Measurements from ENCODE around the gene LRRC74B.

LRRC74B gene

DNA sequence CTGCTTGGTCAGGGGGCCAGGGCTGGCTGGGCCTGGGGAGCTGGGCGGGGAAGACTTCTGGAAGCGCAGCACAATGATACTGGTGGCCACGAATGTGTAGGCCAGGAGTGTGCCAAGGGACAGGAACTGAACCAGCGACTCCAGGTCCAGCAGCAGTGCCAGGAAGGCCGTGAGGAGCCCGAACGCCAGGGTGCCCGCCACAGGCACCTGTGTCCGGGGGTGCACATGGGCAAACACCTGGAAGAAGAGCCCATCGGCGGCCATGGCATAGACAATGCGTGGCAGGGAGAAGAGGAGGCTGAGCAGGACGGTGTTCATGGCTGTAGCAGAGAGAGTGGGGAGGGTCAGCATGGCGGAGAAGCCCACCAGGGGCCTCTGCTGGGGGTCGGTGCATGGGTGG is 15.7 kb upstream of the LRRC74B start:
- Histone ChIP-seq H3F3A (ENCODE audit: insufficient read depth) (no peaks in the 10 kb centered on the region), H2AFZ (ENCODE audit: low read depth, low read length, severe bottlenecking) (no peak overlapping the region), H3K9me2 (replicated peaks; ENCODE audit: insufficient read depth, low read length) (no peaks in the 10 kb centered on the region), H3K4me2 (ENCODE audit: low read depth, low read length, poor library complexity, severe bottlenecking) (no peak overlapping the region), H3K27ac (ENCODE audit: low read depth, low read length) (no peak overlapping the region), H4K20me1 (ENCODE audit: low read depth, low read length) (no peaks in the 10 kb centered on the region), H3K79me2 (ENCODE audit: insufficient read depth, low read length) (no peaks in the 10 kb centered on the region), H3K27me3 (ENCODE audit: low read length) (no peaks in the 10 kb centered on the region), H3K9ac (ENCODE audit: low read length) (no peak overlapping the region), H3K4me3 (ENCODE audit: insufficient read depth, low read length, poor library complexity, severe bottlenecking) (no peak overlapping the region), H3K36me3 (ENCODE audit: low read length) (no peaks in the 10 kb centered on the region), H3K9me3 (ENCODE audit: insufficient read depth, low read length) (no peaks in the 10 kb centered on the region)
- TF ChIP-seq EZH2phosphoT487 (conservative IDR thresholded peaks at IDR 0.05; ENCODE audit: low read length), result no peak
- TF ChIP-seq, protein P1, sequence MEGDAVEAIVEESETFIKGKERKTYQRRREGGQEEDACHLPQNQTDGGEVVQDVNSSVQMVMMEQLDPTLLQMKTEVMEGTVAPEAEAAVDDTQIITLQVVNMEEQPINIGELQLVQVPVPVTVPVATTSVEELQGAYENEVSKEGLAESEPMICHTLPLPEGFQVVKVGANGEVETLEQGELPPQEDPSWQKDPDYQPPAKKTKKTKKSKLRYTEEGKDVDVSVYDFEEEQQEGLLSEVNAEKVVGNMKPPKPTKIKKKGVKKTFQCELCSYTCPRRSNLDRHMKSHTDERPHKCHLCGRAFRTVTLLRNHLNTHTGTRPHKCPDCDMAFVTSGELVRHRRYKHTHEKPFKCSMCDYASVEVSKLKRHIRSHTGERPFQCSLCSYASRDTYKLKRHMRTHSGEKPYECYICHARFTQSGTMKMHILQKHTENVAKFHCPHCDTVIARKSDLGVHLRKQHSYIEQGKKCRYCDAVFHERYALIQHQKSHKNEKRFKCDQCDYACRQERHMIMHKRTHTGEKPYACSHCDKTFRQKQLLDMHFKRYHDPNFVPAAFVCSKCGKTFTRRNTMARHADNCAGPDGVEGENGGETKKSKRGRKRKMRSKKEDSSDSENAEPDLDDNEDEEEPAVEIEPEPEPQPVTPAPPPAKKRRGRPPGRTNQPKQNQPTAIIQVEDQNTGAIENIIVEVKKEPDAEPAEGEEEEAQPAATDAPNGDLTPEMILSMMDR (IDR thresholded peaks at IDR 0.05; ENCODE audit: insufficient read depth, low read length, poor library complexity, severe bottlenecking), result no peak

DNA sequence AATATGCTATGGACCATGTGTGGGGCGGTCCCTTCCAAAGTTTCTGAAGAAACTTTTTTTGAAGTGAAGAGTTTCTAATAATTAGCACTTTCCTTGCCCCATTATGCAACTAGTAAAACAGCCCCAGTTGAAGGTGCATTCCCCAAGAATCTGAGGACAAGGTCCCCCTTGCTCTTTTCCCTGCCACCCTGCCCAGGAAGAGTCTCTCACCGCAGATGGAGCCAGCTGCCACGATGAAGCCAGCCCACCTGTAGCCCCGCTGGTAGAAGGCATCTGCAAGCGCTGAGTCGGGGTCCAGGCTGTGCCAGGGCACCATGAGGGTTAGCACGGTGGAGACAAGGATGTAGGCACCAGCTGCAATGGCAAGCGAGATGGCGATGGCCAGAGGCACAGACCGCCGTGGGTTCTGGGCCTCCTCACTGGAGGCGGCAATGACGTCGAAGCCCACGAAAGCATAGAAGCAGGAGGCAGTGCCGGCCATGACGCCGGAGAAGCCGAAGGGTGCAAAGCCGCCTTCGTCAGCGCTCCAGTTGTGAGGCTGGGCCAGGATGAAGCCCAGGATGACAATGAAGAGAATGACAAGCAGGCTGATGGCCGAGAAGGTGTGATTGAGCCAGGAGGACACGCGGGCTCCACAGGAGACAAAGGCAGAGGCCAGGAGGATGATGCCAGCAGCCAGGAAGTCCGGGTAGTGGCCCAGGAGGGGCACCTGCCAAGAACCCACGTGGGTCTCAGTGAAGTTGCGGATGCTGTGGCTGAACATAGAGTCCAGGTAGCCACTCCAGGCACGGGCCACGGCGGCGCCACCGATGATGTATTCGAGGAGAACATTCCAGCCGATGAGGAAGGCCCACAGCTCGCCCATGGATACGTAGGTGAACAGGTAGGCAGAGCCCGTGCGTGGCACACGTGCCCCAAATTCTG is 14.9 kb upstream of the LRRC74B start:
- Histone ChIP-seq H3K4me3 (ENCODE audit: insufficient read depth, low read length, poor library complexity, severe bottlenecking) (no peak overlapping the region), H3K27me3 (ENCODE audit: low read length) (no peaks in the 10 kb centered on the region), H4K20me1 (ENCODE audit: low read depth, low read length) (no peaks in the 10 kb centered on the region), H3K9ac (ENCODE audit: low read length) (no peak overlapping the region), H3K27ac (ENCODE audit: low read depth, low read length) (no peak overlapping the region), H3K9me2 (replicated peaks; ENCODE audit: insufficient read depth, low read length) (no peaks in the 10 kb centered on the region), H2AFZ (ENCODE audit: low read depth, low read length, severe bottlenecking) (no peak overlapping the region), H3F3A (ENCODE audit: insufficient read depth) (no peaks in the 10 kb centered on the region), H3K36me3 (ENCODE audit: low read length) (no peaks in the 10 kb centered on the region), H3K4me2 (ENCODE audit: low read depth, low read length, poor library complexity, severe bottlenecking) (no peak overlapping the region), H3K9me3 (ENCODE audit: insufficient read depth, low read length) (no peaks in the 10 kb centered on the region), H3K79me2 (ENCODE audit: insufficient read depth, low read length) (no peaks in the 10 kb centered on the region)
- TF ChIP-seq, protein P1 (IDR thresholded peaks at IDR 0.05; ENCODE audit: insufficient read depth, low read length, poor library complexity, severe bottlenecking), result no peak
- TF ChIP-seq EZH2phosphoT487 (conservative IDR thresholded peaks at IDR 0.05; ENCODE audit: low read length), result no peak

DNA sequence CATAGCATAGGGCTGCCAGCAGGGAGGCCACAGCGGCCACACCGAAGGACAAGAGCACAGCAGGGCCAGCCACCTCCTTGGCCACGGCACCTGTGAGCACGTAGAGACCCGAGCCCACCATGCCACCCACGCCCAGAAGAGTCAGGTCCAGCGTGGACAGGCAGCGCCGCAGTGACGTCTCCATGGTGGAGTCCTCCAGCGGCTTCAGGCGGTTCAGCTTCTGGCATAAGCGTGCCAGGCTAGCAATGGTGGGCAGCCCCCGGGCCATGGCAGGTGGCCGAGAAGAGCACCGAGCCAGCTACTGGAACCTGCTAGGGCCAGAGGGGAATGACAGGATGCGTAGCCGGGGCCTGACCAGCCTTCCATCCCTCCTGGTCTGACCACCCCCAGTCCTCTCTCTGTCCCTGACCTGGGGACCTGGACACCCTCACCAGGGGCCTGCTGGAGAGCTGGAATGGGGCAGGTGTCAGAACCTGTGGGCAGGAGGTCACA is 14.2 kb upstream of the LRRC74B start:
- Histone ChIP-seq H3K79me2 (ENCODE audit: insufficient read depth, low read length) (no peaks in the 10 kb centered on the region), H3K27me3 (ENCODE audit: low read length) (no peaks in the 10 kb centered on the region), H3K4me2 (ENCODE audit: low read depth, low read length, poor library complexity, severe bottlenecking) (no peak overlapping the region), H3K9ac (ENCODE audit: low read length) (no peak overlapping the region), H3F3A (ENCODE audit: insufficient read depth) (no peaks in the 10 kb centered on the region), H2AFZ (ENCODE audit: low read depth, low read length, severe bottlenecking) (no peak overlapping the region), H3K9me2 (replicated peaks; ENCODE audit: insufficient read depth, low read length) (no peaks in the 10 kb centered on the region), H3K9me3 (ENCODE audit: insufficient read depth, low read length) (no peaks in the 10 kb centered on the region), H3K4me3 (ENCODE audit: insufficient read depth, low read length, poor library complexity, severe bottlenecking) (no peak overlapping the region), H3K27ac (ENCODE audit: low read depth, low read length) (no peak overlapping the region), H4K20me1 (ENCODE audit: low read depth, low read length) (no peaks in the 10 kb centered on the region), H3K36me3 (ENCODE audit: low read length) (no peaks in the 10 kb centered on the region)
- TF ChIP-seq EZH2phosphoT487 (conservative IDR thresholded peaks at IDR 0.05; ENCODE audit: low read length), result no peak
- TF ChIP-seq, protein P1 (IDR thresholded peaks at IDR 0.05; ENCODE audit: insufficient read depth, low read length, poor library complexity, severe bottlenecking), result no peak
